Placental pericyte (primary cell): ENCODE data around the gene SLC25A28. TPM values are rescaled to one million over a fixed set of nuclear protein-coding genes. Genes with fewer than 3 reads are reported as not detected.

ENCODE experiments used
- small RNA-seq: library from RNA; depleted of rRNA; stranded (forward); fragments of <200 nt; gene quantifications from one replicate; pipeline ENCODE3, GENCODE V24; 2012; ENCODE audit warnings: low replicate concordance
- total RNA-seq: library from RNA; depleted of rRNA; stranded (reverse); fragments of >200 nt; gene quantifications from 2 replicates; pipeline ENCODE4 v1.2.3, GENCODE V29; 2012

The SLC25A28 gene
- 16.4 and 18.2 TPM in 2 replicates for total RNA-seq

DNA sequence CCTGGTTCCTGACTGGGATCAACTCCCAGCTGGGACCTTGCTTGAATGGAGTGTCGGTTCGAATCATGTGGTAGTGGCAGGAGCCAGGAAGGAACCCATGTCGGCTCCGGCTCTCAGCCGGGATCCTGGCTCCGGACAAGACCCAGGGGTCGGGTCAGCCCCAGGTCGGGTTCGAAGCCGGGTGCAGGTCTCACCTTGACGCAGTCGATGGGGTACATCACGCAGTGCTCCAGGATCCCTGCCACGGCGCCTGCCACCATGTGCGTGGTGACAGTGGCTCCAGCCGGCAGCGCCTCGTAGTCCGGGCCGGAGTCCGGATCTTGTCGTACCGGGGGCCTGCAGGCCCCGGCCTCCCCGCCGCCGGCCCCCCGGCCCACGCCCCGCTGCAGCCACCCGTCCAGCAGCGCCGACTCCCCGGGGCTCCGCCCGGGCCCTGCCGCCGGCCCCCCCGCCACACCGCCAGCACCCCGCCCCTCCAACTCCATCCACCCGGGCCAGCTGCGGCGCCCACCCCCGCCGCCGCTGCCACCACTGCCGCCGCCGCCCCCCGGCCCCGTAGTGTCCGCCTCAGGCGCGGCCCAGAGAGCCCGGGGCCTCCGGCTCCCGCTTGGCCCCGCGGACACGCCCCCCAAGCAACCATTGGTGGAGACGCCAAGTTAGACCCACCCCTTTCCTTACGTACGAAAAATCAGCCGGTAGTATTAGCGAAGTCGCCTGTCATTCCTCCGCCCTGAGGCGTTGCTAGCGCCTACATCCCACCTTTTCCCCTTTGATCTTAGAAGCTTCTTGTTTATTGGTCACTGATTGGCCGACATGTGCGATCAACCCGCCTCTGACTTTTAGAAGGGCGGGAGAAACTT lies at the start of gene SLC25A28:
Gene SLC25A28, minus strand, starts transcription at position 589 of the 860 bp plus-strand sequence. Its CDS starts 104 bp downstream, at position 485.

GRCh38 chr10:99659031-99659867 lies 39.0 kb upstream of the SLC25A28 start, which contains the start of gene ENTPD7:
Gene ENTPD7, plus strand, starts transcription at chr10:99659509. Its CDS starts 448 bp downstream, at chr10:99659957.

Small RNA genes within 50 kb of the gene (small RNA-seq; reads per million reads assigned to genes)
- not detected for gene AL133353.1

Other genes starting within 250 kb of the SLC25A28 start
- 36.5 and 123 TPM in 2 replicates for gene GOT1, start 189.8 kb downstream of the SLC25A28 start, total RNA-seq
- not detected in 2 replicates for gene NKX2-3, start 87.5 kb downstream of the SLC25A28 start, total RNA-seq
- 43.1 and 75.7 TPM in 2 replicates for gene ENTPD7, start 39.1 kb upstream of the SLC25A28 start, total RNA-seq
- 33.7 and 39.7 TPM in 2 replicates for gene COX15, start 111.7 kb upstream of the SLC25A28 start, total RNA-seq
- 8.5 and 12.2 TPM in 2 replicates for gene CUTC, start 111.8 kb upstream of the SLC25A28 start, total RNA-seq
- 0.22 and 1.0 TPM in 2 replicates for gene ABCC2, start 162.2 kb upstream of the SLC25A28 start, total RNA-seq